Measurements from ENCODE around the gene FHOD3. TPM values are rescaled to one million over a fixed set of nuclear protein-coding genes. Genes with fewer than 3 reads are reported as not detected.

Gene FHOD3
- total RNA-seq, 4 donors from 2014 or later, result 3.5 to 40.0 (median 14.5) TPM

- intact Hi-C loops (cut with DNase I; ENCODE audit: low total_unique reads), result no loop called here
- Histone ChIP-seq H3K9me3 (no peaks in the 10 kb centered on the region), H3K4me3 (no peak overlapping the region), H3K36me3 (no peaks in the 10 kb centered on the region), H3K4me1 (no peaks in the 10 kb centered on the region), H3K27ac (no peak overlapping the region), H3K27me3 (no peaks in the 10 kb centered on the region)
- in situ Hi-C loops (cut with MboI; ENCODE audit: low pct_ligation_motif_present in 1 of 4, low pct_unique_long_range_greater_than_20kb in 1 of 4, low sequenced_read_pairs in 3 of 4), result loop anchor here in 1 of 4 donors (25.0 kb wide), 1 partner anchor 494 kb away; no protein-coding TSS in a partner anchor
- 88 to 96% methylated on average over 3 to 7 of the region's 7 CpGs for WGBS, 2 donors (ENCODE audit: low coverage in 1 of 2)
- no peak for TF ChIP-seq CTCF (IDR thresholded peaks at IDR 0.05)
- TF ChIP-seq EP300 (IDR thresholded peaks at IDR 0.05; ENCODE audit: low read depth), result no peak
- TF ChIP-seq POLR2A (IDR thresholded peaks at IDR 0.05), result no peak
- TF ChIP-seq POLR2AphosphoS5 (IDR thresholded peaks at IDR 0.05), result no peak
- no peak for DNase-seq
Observed at GRCh38 chr18:36256094-36256493, 41.4 kb upstream of the FHOD3 start.

- Histone ChIP-seq H3K27ac (no peak overlapping the region), H3K4me3 (no peak overlapping the region), H3K4me1 (no peaks in the 10 kb centered on the region), H3K27me3 (no peaks in the 10 kb centered on the region), H3K36me3 (no peaks in the 10 kb centered on the region), H3K9me3 (no peaks in the 10 kb centered on the region)
- 79 to 92% methylated on average over 1 of the region's 1 CpG for WGBS, 2 donors (ENCODE audit: low coverage in 1 of 2)
- intact Hi-C loops (cut with DNase I; ENCODE audit: low total_unique reads), result no loop called here
- DNase-seq, result no peak
- TF ChIP-seq POLR2AphosphoS5 (IDR thresholded peaks at IDR 0.05), result no peak
- no peak for TF ChIP-seq EP300 (IDR thresholded peaks at IDR 0.05; ENCODE audit: low read depth)
- TF ChIP-seq POLR2A (IDR thresholded peaks at IDR 0.05), result no peak
- TF ChIP-seq CTCF (IDR thresholded peaks at IDR 0.05), result no peak
- in situ Hi-C loops (cut with MboI; ENCODE audit: low pct_ligation_motif_present in 1 of 4, low pct_unique_long_range_greater_than_20kb in 1 of 4, low sequenced_read_pairs in 3 of 4), result loop anchor here in 1 of 4 donors (25.0 kb wide), 1 partner anchor 501 kb away; no protein-coding TSS in a partner anchor
Observed at GRCh38 chr18:36262971-36263370, 34.5 kb upstream of the FHOD3 start.

GRCh38 chr18:36264283-36264682 is 33.2 kb upstream of the FHOD3 start:
- DNase-seq, result no peak
- 82 to 83% methylated on average over 1 to 8 of the region's 8 CpGs for WGBS, 2 donors (ENCODE audit: low coverage in 1 of 2)
- Histone ChIP-seq H3K27me3 (no peaks in the 10 kb centered on the region), H3K4me3 (no peak overlapping the region), H3K9me3 (no peaks in the 10 kb centered on the region), H3K36me3 (no peaks in the 10 kb centered on the region), H3K27ac (no peak overlapping the region), H3K4me1 (no peaks in the 10 kb centered on the region)
- TF ChIP-seq EP300 (IDR thresholded peaks at IDR 0.05; ENCODE audit: low read depth) (no peak), POLR2A (IDR thresholded peaks at IDR 0.05) (no peak), POLR2AphosphoS5 (IDR thresholded peaks at IDR 0.05) (no peak), CTCF (IDR thresholded peaks at IDR 0.05) (no peak)
- in situ Hi-C loops (cut with MboI; ENCODE audit: low pct_ligation_motif_present in 1 of 4, low pct_unique_long_range_greater_than_20kb in 1 of 4, low sequenced_read_pairs in 3 of 4), result loop anchor here in 1 of 4 donors (25.0 kb wide), 1 partner anchor 502 kb away; no protein-coding TSS in a partner anchor
- intact Hi-C loops (cut with DNase I; ENCODE audit: low total_unique reads), result no loop called here

- Histone ChIP-seq H3K4me3 (no peak overlapping the region), H3K36me3 (no peaks in the 10 kb centered on the region), H3K27me3 (no peaks in the 10 kb centered on the region), H3K9me3 (no peaks in the 10 kb centered on the region), H3K4me1 (no peaks in the 10 kb centered on the region), H3K27ac (no peak overlapping the region)
- DNase-seq, result no peak
- no peak for TF ChIP-seq EP300 (IDR thresholded peaks at IDR 0.05; ENCODE audit: low read depth)
- no peak for TF ChIP-seq CTCF (IDR thresholded peaks at IDR 0.05)
- TF ChIP-seq POLR2A (IDR thresholded peaks at IDR 0.05), result no peak
- no peak for TF ChIP-seq POLR2AphosphoS5 (IDR thresholded peaks at IDR 0.05)
- 58 to 83% methylated on average over 3 to 5 of the region's 5 CpGs for WGBS, 2 donors (ENCODE audit: low coverage in 1 of 2)
- intact Hi-C loops (cut with DNase I; ENCODE audit: low total_unique reads), result no loop called here
- in situ Hi-C loops (cut with MboI; ENCODE audit: low pct_ligation_motif_present in 1 of 4, low pct_unique_long_range_greater_than_20kb in 1 of 4, low sequenced_read_pairs in 3 of 4), result loop anchor here in 1 of 4 donors (25.0 kb wide), 1 partner anchor 503 kb away; no protein-coding TSS in a partner anchor
Observed at GRCh38 chr18:36265015-36265414, 32.5 kb upstream of the FHOD3 start.
